Ecto neural progenitor cell (in vitro differentiated cells): ENCODE measurements around the gene TMX1.

Experiments
- DNase-seq: peaks from one replicate; pipeline ENCODE4 v3.0.0-alpha.2; 2018; ENCODE audit warnings: low spot score

The TMX1 gene

DNA sequence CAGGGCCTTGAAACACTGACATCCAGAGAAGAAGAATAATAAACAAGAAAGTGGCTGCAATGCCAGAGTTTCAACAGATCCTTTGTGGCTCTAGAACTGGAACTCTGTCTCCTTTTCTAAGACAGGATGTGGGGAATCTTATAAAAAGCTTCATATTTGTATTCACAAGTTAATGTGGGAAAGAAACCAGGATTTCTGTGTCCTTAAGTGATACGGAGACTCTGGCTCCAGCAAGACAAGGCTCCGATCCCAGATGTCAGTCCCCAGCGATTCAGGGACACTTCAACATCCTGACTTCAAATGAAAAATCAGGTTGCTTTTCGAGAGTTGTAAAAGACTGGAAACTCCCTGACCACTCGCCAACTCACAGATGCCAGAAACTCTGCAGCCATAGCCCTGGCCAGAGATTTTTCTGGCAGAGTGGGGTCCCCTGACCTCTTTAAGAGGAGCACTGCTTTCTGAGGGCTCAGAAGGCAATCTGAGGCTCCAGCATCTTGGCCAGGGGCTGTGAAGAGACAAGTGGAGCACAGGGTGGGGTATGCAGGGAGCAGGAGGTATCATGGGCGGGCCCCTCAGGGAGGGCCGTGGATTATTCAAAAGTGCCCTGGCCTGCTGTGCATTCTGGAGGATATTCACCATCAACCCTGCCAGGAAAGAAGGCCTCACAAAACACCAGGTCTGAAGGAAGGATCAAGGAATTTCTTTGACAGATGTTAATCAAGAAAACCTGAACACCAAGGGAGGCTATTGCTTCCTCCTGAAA is 53.3 kb downstream of the TMX1 start:
- DNase-seq: no peak

DNA sequence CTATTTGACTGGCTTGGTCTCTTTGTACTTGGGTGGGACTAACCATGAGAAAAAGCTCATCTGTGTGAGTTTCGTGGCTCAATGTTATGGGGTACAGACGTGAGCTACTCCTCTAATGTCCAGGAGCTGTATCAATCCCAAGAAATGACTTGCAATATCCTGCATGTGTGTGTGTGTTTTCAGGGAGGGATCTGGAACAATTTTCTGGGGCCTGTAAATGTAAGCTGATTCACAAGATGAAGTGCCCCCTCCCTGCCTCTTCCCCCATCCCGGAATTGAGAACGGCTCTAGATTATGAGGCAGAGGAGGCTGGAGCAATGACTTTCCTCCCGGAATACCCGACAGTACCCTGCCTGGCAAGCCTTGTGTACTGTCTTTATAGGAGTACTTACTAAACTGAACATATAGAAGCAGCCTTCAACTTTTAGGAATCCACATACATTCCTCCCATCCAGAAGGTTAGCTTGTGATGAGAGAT is 53.9 kb downstream of the TMX1 start:
- DNase-seq: no peak

DNA sequence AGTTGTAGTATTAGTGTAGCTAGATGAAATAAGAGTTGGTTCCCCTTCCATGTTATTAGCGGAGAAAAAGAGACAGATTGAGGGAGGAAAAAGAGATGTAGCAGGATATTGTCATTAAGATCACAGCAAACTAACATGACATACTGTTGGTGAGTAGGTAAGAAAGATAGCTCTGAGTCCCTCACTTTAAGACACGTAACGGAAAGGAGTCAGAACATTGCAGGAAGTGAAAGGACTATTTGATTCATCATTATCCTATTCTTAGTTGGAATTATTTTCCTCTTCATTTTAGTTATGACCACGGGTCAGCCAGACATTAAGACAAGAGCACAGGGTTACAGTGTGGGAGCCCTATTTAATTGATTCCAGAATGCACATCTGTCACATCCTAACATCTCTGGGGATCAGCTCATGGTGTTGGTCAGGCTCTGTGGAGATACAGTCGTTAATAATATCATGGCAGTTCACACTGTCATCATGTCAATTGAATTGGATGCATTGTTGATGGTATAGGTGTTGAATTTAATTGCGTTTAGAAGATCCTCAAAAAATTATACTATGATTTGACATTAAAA is 55.0 kb downstream of the TMX1 start:
- DNase-seq: no peak

DNA sequence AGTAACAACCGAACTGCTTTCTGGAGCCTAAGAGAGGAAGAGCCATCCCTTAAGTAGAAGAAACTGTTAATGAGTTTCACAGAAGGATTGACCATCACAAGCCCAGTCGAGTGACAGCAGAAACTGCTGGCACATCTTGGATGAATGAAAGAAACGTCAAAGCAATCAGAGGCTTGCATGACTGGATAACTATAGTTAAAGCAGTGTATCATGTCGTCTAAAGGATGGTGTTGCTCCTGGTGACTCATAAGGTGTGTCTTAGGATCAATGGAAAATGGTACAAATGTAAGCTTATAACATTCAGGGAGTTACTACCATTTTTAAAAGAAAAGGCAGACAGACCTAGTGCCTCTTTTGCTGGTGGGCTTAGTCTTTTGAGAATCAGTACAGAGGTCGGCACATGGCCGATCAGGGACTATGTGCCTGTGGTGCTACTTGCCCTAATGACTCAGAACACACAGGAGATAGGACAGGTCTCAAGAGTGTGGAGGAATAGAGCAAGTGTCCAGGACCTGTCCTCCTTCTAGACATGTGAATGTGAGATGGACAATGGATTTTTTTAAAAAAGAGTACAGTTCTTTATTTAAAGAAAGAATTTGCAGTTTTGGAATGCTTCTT is 55.7 kb downstream of the TMX1 start:
- DNase-seq: no peak

DNA sequence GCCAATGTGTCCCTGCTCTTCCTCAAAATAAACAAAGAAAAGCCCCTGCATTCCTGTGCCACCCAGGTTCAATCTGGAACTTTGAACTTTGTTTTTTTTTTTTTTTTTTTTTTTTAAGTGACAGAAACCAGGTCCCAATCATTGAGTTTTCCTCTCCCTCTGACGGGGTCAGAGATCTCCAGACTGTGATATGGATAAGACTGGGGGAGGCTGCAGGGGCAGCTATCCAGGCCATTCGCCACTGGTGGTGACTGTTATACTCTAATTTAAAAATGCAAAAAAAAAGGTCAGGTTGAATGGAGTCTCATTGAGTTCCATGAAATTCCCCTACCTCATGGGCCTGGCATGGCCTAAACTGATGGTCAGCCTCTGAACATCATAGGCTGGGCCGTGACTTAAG is 57.0 kb downstream of the TMX1 start:
- DNase-seq: no peak

DNA sequence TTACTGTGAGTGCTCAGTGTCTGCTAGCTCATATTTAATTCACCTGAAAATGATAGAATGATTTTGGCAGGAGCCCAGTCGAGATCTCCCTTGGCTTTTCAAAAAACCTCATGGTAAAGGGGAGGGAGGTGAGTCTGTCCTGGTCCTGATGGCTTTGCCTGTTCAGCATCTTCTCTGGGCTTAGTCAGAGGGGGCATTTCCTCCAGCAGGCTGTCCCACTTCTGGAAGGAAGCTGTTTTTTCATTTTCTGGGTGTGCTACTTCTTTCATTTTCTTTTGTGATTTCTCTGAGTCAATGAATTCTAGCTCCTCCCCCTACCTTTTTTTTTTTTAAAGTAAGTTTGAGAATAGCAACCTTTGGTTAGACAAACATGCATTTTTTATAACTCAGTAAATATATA is 58.8 kb downstream of the TMX1 start:
- no peak for DNase-seq

DNA sequence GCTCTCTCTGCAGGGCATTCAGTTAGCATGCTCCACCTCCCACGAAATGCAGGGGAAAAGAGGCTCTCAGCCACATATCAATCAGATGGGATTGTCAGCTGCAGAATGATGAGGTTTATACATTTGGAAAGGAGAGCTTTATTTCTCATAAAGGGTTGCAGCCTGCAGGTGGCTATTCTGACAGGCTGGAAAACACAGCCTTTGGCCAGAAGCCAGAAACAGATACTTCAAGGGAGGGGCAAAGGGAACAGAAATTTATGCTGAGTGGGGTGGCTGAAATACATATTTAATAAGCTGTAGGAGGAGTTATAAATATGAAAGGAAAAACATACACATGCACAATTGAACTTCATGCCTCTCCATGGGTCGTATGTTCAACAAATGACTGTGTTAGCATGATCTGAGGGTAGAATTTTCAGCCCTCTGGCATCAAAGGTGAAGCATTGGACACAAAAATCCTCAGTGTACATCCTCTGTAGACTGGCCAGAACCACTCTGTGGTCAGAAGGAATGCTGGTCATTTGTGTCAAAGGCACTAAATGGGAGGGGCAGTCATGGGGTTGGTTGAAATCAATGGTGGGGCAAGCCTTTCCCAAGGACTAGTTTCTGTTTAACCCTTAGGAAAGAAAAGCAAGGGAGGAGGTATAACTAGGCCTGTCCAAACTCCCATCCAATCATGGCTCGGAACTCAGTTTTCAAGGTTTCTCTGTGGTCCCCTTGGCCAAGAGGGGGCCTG is 62.4 kb downstream of the TMX1 start:
- no peak for DNase-seq

DNA sequence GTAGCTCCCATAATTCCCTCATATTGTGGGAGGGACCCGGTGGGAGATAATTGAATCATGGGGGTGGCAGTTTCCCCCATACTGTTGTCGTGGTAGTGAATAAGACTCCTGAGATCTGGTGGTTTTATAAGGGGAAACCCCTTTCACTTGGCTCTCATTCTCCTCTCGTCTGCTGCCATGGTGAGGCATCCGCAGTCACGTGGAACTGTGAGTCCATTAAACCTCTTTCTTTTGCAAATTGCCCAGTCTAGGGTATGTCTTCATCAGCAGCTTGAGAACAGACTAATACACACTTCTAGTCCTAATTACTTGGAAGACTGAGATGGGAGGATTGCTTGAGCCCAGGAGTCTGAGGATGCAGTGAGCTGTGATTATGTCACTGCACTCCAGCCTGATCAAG is 64.4 kb downstream of the TMX1 start:
- no peak for DNase-seq

DNA sequence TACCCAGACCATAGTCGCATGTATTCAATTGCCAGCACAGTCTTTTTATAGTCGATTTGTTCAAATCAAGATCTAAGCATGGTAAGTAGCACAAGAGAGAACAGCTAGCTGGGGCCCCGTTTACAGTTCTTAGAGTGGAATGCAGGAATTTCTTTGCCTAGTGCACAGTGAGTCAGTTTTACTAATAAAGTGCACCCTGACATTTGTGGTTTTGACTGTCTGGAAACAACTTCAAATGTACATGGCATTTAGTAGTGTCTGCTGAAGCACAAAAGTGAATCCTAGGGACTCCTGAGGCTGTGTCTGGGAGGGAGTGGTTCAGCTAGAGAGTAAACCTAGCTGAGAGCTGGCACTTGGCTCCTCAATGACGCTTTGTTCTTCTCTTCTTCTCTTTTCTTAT is 64.9 kb downstream of the TMX1 start:
- no peak for DNase-seq

DNA sequence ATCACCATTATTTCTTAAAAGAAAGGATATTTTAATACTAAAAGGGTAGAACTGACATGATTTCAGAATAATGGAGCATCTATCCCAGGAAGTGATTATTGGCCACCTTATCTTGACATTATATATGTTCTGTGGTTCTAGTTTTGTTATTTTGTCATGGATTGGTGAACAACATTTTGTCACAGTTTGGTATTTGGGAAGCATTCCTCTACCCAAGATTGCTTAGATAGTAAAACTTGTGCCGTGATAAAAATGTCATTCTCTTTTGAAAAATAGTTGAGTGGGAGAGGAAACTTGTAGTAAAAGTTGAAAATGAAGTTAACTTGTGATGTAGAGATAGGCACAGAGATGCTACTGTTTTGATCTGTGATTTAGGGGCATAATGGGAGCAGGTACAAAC is 65.7 kb downstream of the TMX1 start:
- no peak for DNase-seq
